GM19351 (cell line): Measurements from ENCODE around the gene ACMSD.
"Not testable (repeated sequence)": the region's sequence is repeated elsewhere in the genome, so short reads cannot be mapped to it uniquely, and the experiment has no call there.

Experiments used
- ATAC-seq: cut with Tn5 transposase; IDR thresholded peaks from one replicate; pipeline ENCODE4 v1.9.1; 2021; ENCODE audit warnings: mild to moderate bottlenecking, moderate library complexity; ENCODE audit not compliant: unreplicated experiment

ACMSD gene

GRCh38 chr2:134838143-134838620 lies at the start of gene ACMSD:
ACMSD (plus strand) TSS chr2:134838616; CDS start chr2:134838683, 67 bp downstream.
- ATAC-seq, result no peak

GRCh38 chr2:134790487-134790886 lies 47.9 kb upstream of the ACMSD start:
- no peak for ATAC-seq

DNA sequence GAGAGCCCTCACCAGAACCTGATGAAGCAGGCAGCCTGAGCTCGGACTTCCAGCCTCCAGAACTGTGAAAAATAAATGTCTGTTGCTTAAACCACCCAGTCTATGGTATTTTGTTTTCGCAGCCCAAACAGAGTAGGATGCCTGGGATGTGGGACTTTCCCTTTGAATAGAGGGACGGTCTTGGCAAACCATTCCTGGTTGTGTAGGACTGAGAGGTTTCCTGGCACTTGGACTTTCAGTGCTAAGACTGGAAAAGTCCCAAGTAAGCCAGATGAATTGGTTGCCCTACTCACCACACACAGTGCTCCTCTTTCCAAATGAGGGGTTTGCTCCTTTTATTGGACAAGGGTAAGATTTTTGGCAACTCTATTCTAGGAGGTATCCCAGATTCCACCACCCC lies 46.8 kb upstream of the ACMSD start:
- ATAC-seq, result no peak

DNA sequence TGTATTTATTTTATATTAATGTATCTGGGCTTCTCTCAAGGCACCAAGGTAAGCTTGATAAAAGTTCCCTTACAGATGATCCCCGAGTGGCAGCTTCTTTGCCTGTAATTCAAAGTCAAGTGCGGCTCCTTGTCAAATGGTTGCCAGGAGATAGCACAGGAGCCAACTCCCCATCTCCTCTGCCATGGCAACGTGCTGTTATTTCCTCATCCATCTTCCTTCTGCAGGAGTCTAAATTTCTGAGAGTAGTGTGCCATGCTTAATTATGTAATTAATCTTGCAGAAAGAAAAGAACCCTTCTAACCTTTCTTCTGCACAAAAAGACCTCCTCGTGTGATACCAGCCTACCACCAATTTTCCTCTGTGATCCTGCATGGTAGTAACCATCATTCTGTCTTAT lies 46.2 kb upstream of the ACMSD start:
- no peak for ATAC-seq

DNA sequence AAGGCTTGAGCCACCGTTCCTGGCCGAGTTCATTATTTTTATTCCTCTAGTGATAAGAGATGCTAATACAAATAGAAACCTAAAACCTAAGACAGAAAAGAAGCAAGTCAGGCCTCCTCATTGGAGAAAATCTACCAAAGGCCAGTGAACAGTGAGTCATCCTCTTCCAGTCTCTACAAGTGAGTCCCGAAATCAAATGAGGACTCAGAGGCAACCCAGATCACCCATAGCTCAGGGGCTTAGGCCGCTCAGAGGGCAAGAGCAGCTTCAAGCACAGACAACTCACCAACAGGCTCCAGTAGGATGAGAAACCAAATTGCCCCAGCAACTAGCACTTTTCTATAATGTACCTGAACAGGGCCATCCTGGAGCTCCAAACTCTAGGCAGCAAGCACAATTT lies 42.7 kb upstream of the ACMSD start:
- no peak for ATAC-seq

DNA sequence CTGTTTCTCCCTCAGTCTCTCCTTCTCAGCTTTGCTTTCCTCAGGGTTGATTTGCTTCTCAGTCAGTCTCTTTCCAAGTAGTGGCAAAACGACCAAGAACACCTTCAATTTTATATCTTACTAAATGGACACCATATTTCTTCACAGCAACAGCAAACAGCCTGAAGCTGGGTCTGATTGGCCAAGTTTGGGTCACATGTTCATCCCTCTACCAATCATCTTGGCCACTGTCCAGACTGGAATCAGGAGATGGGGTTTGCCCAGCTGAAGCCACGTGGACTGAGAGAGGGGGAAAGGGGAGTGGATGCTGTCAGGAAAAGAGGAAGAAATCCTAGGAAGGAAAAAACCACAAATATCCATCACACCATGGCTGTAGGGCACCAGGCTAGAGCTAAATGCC lies 42.0 kb upstream of the ACMSD start:
- ATAC-seq, result no peak

GRCh38 chr2:134799936-134800335 lies 38.5 kb upstream of the ACMSD start:
- no peak for ATAC-seq

DNA sequence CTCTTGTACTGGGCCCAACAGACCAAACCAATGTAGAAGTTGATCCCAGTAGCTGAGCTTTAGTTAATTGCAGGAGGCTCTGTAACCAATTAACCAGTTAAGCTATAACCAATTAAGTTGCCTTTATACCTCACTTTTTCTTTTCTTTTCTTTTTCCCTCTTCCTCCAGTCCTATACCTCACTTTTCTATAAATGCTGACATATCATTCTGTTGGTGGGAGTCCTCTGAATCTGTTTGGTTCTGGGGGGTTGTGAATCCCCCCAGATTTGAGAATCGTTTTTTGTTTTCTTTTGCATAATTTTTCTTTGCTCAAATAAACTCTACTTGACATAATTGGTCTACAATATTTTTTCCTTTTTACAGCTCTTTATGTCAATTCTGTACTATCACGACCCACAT lies 38.1 kb upstream of the ACMSD start:
- no peak for ATAC-seq

DNA sequence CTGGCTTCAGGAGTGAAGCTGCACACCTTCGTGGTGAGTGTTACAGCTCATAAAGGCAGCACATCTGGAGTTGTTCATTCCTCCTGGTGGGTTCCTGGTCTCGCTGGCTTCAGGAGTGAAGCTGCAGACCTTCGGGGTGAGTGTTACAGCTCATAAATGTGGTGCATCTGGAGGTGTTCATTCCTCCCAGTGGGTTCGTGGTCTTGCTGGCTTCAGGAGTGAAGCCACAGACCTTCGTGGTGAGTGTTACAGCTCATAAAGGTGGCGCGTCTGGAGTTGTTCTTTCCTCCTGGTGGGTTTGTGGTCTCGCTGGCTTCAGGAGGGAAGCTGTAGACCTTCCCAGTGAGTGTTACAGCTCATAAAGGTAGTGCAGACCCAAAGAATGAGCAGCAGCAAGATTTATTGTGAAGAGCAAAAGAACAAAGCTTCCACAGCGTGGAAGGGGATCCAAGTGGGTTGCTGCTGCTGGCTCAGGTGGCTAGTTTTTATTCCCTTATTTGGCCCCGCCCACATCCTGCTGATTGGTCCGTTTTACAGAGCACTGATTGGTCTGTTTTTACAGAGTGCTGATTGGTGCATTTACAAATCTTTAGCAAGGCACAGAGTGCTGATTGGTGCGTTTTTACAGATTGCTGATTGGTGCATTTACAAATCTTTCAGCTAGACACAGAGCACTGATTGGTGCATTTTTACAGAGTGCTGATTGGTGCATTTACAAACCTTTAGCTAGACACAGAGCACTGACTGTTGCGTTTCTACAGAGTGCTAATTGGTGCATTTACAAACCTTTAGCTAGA lies 34.6 kb upstream of the ACMSD start:
- ATAC-seq, result not testable (repeated sequence)

DNA sequence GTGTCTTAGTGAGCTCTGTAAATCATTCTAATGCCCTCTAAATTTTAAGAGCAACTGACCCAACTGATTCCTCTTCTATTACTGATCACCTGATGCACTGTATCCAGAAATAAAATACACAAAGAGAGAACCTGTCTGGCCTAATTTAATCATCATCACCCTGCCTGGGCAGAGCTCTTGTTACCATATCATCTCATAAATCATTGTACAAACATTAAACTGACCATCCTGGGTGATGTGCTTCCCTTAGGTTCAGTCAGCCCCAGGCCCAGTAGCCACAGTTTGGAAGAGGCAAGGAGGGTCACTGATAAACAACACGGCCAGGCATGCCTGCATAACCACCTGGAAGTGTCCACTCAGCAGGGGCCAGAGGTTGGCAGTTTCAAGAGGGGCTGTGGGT lies 22.7 kb upstream of the ACMSD start:
- ATAC-seq, result no peak

DNA sequence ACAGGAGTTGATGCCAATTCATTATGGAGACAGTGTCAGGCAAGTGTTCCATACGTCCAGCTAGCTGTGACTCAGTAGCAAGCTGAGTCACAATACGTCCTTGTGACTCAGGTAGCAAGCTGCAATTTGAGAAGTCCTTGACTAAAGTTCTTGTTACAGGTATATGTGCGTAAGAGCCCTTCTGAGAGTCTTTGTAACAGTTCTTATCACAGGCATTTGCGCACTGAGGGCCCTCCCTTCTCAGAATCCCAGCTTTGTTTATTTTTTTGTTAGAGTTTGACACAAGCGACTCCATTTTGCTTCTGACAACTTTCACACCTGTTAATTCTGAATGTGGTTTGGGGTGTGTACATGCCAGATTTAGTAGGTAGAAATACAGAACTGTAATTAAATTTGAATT lies 20.1 kb upstream of the ACMSD start:
- no peak for ATAC-seq

DNA sequence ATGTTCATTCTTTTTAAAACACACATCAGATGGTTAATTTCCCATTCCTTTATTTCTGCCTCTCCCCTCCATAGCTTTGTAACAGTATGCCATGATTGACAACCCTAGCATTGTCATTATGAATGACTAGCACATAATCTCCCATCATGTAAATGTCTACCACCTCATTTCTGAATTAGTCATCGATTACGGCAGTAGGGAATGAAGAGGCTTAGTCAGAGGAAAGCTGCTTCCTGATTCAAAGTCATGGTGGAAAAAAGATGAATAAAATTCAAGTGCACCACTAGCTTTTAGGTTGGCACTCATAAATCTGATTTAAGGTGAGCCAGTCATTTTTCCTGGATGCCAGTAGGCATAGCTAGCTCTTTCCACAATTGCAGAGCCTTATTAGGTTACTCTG lies 19.1 kb upstream of the ACMSD start:
- ATAC-seq, result no peak

GRCh38 chr2:134823431-134823830 lies 15.0 kb upstream of the ACMSD start:
- ATAC-seq, result no peak

- no peak for ATAC-seq
These were observed 14.6 kb upstream of the ACMSD start for GRCh38 chr2:134823832-134824231.

GRCh38 chr2:134825716-134826115 lies 12.7 kb upstream of the ACMSD start:
- ATAC-seq, result not testable (repeated sequence)

- no peak for ATAC-seq
These were observed 2.9 kb upstream of the ACMSD start for GRCh38 chr2:134835471-134835870.

DNA sequence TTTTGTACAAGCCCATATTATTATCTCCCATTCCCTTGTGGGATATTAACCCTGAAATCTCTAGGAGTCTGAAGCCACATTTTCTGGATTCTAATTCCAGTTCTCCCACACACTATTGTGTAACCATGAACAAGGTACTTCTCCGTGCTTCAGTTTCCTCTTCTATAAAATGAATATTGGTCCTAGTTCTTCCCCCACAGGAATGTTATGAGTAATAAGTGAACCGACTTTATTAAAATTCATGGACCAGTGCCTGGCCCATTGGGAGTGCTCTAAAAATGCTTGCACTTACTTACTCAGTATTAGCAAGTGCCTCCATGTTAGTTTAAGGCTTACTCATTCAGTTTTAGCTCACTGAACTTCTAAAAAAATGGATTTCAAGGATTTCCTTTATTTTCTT lies 1.4 kb upstream of the ACMSD start:
- ATAC-seq, result no peak

GRCh38 chr2:134839649-134840048 lies 1.2 kb downstream of the ACMSD start:
- ATAC-seq, result no peak

DNA sequence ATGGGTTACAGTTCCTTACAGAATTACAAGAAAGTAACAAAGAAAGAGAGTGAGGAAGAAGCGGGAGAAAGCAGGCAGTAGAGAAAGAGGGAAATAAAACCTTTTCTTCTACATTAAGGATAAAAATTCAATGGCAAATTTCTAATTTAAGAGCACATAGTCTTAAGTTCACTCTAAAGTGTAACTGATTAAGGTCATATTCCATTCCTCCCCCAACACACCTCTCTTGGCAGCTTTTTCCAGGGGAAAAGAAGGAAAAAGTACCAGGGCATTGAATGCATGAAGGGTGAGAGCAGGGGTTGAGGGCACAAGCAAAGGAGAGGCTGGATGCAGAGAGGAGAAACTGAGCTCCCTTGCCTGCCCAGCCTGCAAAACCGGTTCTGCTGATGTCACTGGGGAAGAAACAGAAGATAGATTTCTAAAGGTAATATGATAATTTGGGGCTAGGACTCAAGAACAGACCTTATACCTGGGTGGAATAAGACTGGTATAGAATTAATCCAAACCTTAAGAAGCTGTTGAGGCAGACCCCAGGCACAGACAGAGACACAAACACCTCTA lies 4.6 kb downstream of the ACMSD start:
- ATAC-seq, result no peak

GRCh38 chr2:134843968-134844367 lies 5.6 kb downstream of the ACMSD start:
- ATAC-seq, result no peak

- ATAC-seq, result no peak
These were observed 6.6 kb downstream of the ACMSD start for GRCh38 chr2:134845028-134845427.

GRCh38 chr2:134845719-134846118 lies 7.3 kb downstream of the ACMSD start:
- ATAC-seq, result no peak

GRCh38 chr2:134846213-134846612 lies 7.8 kb downstream of the ACMSD start:
- ATAC-seq, result no peak
